Activated CD4-positive, alpha-beta T cell treated with anti-CD3 and anti-CD28 coated beads, Interleukin-2, amount 50 U/mL, for 1 hour (primary cell): ENCODE results near the gene LYSMD4.

Source experiments
- DNase-seq: peaks from one replicate; pipeline ENCODE4 v3.0.0-alpha.2; 2020

The LYSMD4 gene

DNA sequence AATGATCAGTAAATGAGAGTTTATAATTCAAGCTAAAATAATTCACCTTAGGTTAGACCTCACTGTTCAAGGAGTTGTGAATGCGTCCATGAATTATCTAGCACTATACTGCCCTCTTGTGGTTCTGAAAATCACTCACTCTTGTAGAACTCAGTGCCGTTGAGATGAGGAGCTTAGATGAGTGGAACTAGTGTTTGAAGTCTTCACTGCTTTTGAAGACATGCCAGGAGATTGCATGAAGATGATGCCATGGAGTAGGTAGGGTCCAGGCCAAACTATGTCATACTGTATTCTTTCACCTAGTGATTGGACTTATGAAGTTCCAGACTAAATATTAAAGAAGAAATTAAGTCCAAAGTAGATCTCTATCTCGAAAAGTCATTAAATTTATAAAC is 28.8 kb downstream of the LYSMD4 start:
- DNase-seq = no peak

DNA sequence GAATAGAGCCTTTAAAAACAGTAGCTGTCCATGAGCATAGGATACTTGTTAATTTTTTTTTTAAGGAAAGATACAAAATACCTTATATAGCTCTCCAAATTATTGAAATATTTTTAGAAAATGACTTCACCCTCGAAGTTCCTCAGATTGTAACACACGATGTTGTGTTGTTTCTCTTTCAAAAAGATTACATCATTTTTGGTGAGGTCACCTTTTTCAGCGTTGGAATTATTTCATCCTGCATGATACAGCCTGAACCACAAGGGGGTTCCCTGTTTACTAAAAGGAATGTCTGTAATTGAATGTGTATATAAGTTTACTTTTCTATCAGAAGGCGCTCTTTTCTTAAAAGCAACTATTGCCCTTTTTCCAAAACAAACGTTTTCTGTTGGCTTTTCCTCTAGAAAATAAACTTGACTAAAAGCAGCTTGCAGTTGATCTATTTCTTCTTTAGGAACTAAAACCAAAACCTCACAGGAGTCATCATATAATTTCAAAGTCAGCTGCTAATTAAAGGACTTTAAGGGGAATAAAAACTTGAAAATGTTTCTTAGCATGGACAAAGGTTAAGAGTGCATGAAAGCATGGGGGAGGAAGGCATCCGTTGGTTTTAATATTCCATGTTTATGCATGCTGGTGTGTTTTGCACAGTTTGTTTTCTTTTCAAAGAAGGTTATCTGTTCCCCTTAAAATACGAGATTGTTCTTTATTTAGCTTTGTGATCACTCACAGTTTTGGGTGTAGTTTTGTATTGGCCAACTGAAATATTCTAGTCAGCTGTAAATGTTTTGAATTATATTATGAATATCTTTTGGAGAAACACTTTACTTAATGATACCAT is 29.4 kb downstream of the LYSMD4 start:
- no peak for DNase-seq

DNA sequence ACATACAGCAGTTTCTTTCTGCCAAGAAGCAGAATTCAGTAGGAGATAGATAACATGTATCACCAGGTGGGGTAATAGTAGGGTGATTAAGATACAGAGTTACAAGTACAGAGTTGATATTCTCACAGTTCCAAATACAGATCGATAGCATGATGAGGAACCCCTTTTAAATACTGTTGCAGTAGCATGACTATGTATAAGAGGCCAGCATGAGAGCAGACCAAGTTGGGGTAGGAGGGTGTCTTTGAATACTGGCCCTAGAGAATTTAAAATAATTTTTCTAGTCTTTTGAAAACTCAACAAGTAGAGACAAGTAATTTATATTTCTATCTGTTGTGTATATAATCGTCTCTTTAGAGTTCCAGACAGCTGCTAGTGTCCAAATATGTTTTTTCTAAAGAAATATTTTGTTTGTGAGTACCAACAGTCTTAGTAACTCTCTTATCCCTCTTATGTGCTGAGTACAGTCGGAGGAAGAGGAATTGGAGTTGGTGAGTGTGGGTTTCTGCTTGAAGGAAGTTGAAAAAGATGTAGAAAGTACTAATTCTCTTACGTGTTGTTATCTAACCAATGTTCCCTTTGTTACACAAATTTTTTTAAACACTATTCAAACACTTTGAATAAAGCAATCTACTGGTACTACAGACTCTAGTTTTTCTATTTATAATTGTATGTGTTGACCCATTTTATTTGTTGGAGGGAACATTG is 30.2 kb downstream of the LYSMD4 start:
- DNase-seq = no peak

DNA sequence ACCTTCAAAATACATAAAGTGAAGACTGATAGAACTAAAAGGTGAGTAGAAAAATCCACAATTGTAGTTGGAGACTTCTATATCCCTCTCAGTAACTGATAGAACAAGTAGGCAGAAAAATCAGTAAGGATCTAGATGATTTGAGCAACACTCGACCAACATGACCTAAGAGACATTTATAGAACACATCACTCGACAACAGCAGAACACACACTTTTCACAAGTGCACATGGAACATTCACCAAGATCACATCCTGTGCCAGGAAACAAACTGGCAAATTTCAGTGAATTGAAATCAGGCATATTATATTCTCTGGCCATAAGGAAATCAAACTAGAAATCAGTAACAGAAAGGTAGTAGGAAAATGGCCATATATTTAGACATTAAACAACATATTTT is 37.1 kb downstream of the LYSMD4 start:
- no peak for DNase-seq

DNA sequence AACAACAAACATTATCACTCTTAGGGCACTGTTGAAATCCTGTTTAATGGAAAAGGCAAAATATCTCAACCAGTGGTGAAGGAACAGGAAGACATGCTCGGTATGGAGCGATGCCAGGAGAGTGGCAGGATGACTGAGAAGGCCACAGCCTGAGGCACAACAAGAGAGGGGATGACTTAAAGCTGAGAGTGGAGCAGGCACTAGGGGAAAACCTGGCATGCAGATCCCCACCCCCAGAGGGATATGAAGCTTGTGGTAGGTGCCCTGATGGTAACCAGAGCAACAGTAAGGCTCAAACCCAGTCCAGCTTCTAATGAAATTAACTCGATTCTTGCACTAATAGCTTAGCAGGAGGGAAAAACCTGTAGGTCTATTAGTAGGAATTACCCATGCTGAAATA is 40.4 kb downstream of the LYSMD4 start:
- no peak for DNase-seq

DNA sequence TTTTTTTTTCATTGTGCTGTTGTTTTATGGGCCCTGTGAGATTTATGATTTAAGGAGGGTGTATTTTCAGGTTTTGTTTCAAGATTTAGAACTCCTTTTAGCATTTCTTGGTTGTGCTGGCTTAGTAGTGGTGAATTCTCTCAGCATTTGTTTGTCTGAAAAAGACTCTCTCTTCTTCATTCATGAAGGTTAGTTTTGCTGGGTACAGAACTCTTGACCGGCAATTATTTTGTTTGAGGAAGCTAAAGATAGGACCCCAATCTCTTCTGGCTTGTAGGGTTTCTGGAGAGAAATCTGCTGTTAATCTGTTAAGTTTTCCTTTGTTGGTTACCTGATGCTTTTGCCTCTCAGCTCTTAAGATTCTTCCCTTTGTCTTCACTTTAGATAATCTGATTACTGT is 46.9 kb downstream of the LYSMD4 start:
- no peak for DNase-seq

DNA sequence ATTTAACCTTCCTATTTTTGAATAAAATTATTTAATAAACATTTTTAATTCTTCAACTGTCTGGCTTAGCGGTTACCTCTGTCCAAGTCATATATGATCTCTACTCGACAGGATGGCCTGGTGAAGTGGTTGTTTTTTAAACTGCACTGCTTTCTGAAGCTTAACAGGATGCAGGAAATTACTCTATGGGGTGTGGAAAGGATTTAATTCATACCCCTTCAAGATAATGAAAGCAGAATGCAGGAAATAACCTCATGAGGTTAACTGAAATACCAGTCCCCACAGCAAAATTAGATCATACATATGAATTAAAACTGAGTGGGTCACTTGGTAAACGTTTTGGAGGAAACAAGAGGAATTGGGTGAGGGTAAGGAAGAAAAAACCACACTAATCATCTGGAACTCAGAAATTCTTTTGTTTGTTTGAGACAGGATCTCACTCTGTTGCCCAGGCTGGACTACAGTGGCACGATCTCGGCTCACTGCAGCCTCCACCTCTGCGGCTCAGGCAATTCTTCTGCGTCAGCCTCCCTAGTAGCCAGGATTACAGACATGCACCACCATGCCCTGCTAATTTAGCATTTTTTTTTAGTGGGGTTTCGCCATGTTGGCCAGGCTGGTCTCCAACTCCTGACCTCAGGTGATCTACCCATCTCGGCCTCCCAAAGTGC is 50.1 kb downstream of the LYSMD4 start:
- no peak for DNase-seq

DNA sequence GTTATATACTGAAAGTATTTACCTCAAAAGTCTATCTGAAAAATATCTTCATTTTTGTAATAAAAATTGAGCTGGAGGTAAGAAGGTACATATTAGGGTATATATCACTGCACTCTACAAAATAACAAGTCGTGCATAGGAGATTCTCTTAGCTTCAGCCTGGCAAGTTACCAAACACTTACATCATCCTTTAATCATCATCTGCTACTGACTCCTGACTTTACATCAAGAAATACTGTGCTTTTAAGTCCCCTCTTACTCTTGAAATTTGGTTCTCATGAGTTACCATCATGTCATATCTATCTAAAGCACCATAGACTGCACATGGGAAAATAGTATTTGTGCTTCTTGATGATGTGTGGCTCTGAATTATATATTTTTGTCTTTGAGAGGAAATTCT is 50.8 kb downstream of the LYSMD4 start:
- DNase-seq = no peak

DNA sequence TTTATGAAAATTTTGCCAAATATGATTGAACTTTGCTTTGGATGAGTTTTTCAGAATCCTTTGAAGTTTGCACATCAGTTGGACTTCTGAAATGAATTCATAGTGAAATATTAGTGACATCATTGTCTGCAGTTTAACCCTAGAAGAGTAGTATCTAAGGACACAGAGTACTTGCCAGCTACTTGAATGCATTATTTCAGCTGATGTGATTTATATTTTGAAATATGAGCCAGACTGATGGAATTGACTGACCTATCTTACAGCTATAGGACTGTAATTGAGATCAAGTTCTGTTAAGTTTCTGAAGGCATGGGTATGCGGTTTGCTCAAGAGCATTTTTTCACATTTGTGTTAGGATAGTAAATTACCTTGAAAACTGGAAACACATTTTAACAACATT is 51.2 kb downstream of the LYSMD4 start:
- no peak for DNase-seq

DNA sequence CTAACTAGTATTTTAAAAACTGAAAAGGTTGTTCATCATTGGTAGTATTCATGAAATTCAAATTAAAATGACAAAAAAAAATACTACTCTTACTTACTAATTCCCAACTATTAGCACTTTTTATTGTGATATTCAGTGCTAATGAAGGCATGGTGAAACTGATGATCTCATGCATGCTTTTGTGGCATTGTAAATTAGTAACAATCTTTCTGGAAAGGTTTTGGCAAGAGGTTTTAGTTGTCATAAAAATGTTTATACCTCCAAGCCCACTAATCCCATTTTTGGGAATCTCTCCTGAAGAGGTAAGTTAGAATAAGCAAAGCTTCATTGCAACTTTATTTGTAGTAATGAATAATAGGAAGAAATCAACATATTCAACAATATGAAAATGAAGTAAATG is 53.0 kb downstream of the LYSMD4 start:
- DNase-seq = no peak

DNA sequence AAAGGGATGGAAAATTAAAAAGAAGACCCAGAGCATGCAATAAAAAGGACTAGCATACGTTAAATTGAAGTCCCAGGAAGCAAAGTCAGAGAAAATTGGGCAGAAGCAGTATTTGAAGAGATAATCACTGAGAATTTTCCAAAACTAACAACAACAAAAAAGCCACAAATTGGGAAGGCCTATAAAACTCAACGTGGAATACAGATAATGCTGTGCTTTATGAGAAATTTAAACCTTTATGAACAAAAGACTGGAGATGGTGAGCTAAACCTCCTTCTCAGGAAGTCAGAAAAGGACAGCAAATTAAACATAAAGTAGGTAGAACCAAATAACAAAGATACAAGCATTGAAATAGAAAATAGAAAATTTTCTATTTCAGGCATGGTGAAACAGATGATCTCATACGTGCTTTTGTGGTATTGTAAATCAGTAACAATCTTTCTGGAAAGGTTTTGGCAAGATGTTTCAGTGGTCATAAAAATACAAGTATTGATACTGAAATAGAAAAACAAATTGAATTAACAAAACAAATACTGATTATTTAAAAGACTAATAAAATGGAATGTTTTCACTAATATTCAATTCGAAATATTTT is 55.6 kb downstream of the LYSMD4 start:
- DNase-seq = no peak
